PC-3 (cell line): ENCODE results near the gene HUWE1.

Source experiments
- CTCF ChIP-seq: fragments of 300-600 bp; sonication (generic); conservative IDR thresholded peaks from 2 replicates; pipeline ENCODE4 v1.5.1; 2017; ENCODE audit warnings: antibody characterized with exemption, low read depth, mild to moderate bottlenecking, low read length
- EZH2 ChIP-seq: fragments of 300-600 bp; sonication (generic); IDR thresholded peaks from one replicate; pipeline ENCODE4 v1.6.1; 2017; ENCODE audit warnings: antibody characterized with exemption, mild to moderate bottlenecking, low read length; ENCODE audit not compliant: unreplicated experiment
- EZH2phosphoT487 ChIP-seq: fragments of 300-600 bp; sonication (generic); IDR thresholded peaks from 2 replicates; pipeline ENCODE4 v1.6.1; 2018; ENCODE audit warnings: mild to moderate bottlenecking, antibody characterized with exemption, low read length, borderline replicate concordance

- TF ChIP-seq CTCF, result no peak
- no peak for TF ChIP-seq EZH2
- no peak for TF ChIP-seq EZH2phosphoT487
These were observed 98.6 kb downstream of the HUWE1 start for GRCh38 chrX:53587795-53588420.
